Neural progenitor cell (in vitro differentiated cells): ENCODE data around the gene PPP1R13L. TPM values are rescaled to one million over a fixed set of nuclear protein-coding genes. Genes with fewer than 3 reads are reported as not detected.

ENCODE experiments used
- DNase-seq: peaks from one replicate; pipeline ENCODE4 v3.0.0-alpha.2; 2016; ENCODE audit warnings: low spot score
- H2AFZ ChIP-seq: fragments of 200-600 bp; sonication (generic); replicated peaks from 2 replicates; pipeline ENCODE4 v1.6.1; 2016; ENCODE audit warnings: antibody characterized with exemption
- H3F3A ChIP-seq: fragments of 200-600 bp; sonication (generic); 2 replicates; pipeline ENCODE4 v1.6.1; 2016; ENCODE audit warnings: antibody characterized with exemption, low read depth
- H3K27ac ChIP-seq: fragments of 200-600 bp; sonication (generic); 2 replicates; pipeline ENCODE4 v1.5.1; 2016; ENCODE audit warnings: mild to moderate bottlenecking
- H3K27me3 ChIP-seq: fragments of 200-600 bp; sonication (generic); 2 replicates; pipeline ENCODE4 v1.6.1; 2016; ENCODE audit warnings: mild to moderate bottlenecking, moderate library complexity
- H3K36me3 ChIP-seq: fragments of 200-600 bp; sonication (generic); 2 replicates; pipeline ENCODE4 v1.5.1; 2016
- H3K4me1 ChIP-seq: fragments of 200-600 bp; sonication (generic); 2 replicates; pipeline ENCODE4 v1.6.1; 2016; ENCODE audit warnings: mixed run types
- H3K4me2 ChIP-seq: fragments of 200-600 bp; sonication (generic); 2 replicates; pipeline ENCODE4 v1.6.1; 2016
- H3K4me3 ChIP-seq: fragments of 200-600 bp; sonication (generic); 2 replicates; pipeline ENCODE4 v1.5.1; 2016
- H3K79me2 ChIP-seq: fragments of 200-600 bp; sonication (generic); 2 replicates; pipeline ENCODE4 v1.6.1; 2016; ENCODE audit warnings: low read depth
- H3K9ac ChIP-seq: fragments of 200-600 bp; sonication (generic); 2 replicates; pipeline ENCODE4 v1.6.1; 2016
- H3K9me3 ChIP-seq: fragments of 200-600 bp; sonication (generic); 2 replicates; pipeline ENCODE4 v1.5.1; 2016; ENCODE audit warnings: low read depth
- H4K20me1 ChIP-seq: fragments of 200-600 bp; sonication (generic); 2 replicates; pipeline ENCODE4 v1.6.1; 2016; ENCODE audit warnings: low read depth
- H3K27ac Mint-ChIP-seq: 3 replicates; pipeline ENCODE4 v1.8.0; 2021; ENCODE audit warnings: mixed read lengths
- H3K27me3 Mint-ChIP-seq: 2 replicates; pipeline ENCODE4 v1.8.0; 2022; ENCODE audit warnings: low read depth, mild to moderate bottlenecking, inconsistent platforms, moderate library complexity, mixed read lengths; ENCODE audit not compliant: insufficient read depth
- H3K36me3 Mint-ChIP-seq: 3 replicates; pipeline ENCODE4 v1.8.0; 2021; ENCODE audit warnings: mixed read lengths
- H3K4me1 Mint-ChIP-seq: 3 replicates; pipeline ENCODE4 v1.8.0; 2021; ENCODE audit warnings: mixed read lengths
- H3K4me3 Mint-ChIP-seq: 3 replicates; pipeline ENCODE4 v1.8.0; 2021; ENCODE audit warnings: mild to moderate bottlenecking, moderate library complexity, mixed read lengths
- H3K9me3 Mint-ChIP-seq: 3 replicates; pipeline ENCODE4 v1.8.0; 2020; ENCODE audit warnings: mixed read lengths
- CTCF ChIP-seq: fragments of 200-600 bp; sonication (generic); IDR thresholded peaks from 2 replicates; pipeline ENCODE4 v1.5.1; 2017; ENCODE audit warnings: antibody characterized with exemption, mild to moderate bottlenecking
- EZH2 ChIP-seq: fragments of 200-600 bp; sonication (generic); IDR thresholded peaks from 2 replicates; pipeline ENCODE4 v1.6.1; 2017; ENCODE audit warnings: antibody characterized with exemption, mild to moderate bottlenecking, moderate library complexity
- EZH2phosphoT487 ChIP-seq: fragments of 200-600 bp; sonication (generic); IDR thresholded peaks from 2 replicates; pipeline ENCODE4 v1.6.1; 2017; ENCODE audit warnings: antibody characterized with exemption
- total RNA-seq: library from RNA; depleted of rRNA; stranded (reverse); fragments of >200 nt; gene quantifications from 2 replicates; pipeline ENCODE4 v1.2.3, GENCODE V29; 2015; ENCODE audit warnings: low replicate concordance

PPP1R13L gene
- total RNA-seq, 1 donor from 2014 or later = 2.9 TPM

- H3K9ac ChIP-seq = no peak overlapping the region
- peaks cover 62% of the 10 kb centered on the region for H3F3A ChIP-seq
- H3K36me3 ChIP-seq = no peaks in the 10 kb centered on the region
- no peak overlapping the region for H3K4me3 ChIP-seq
- Mint-ChIP-seq H3K4me3 (peak overlapping the region; percentile 90), H3K9me3 (no peaks in the 10 kb centered on the region), H3K36me3 (no peaks in the 10 kb centered on the region), H3K4me1 (peaks cover 42% of the 10 kb centered on the region), H3K27me3 (peaks cover 19% of the 10 kb centered on the region), H3K27ac (peak overlapping the region; percentile 94)
- H3K27ac ChIP-seq = no peak overlapping the region
- TF ChIP-seq EZH2phosphoT487 = no peak
- TF ChIP-seq EZH2 = no peak
- TF ChIP-seq CTCF = no peak
- H2AFZ ChIP-seq = no peak overlapping the region
- H4K20me1 ChIP-seq = no peaks in the 10 kb centered on the region
- peaks cover 11% of the 10 kb centered on the region for H3K4me1 ChIP-seq
- no peak overlapping the region for H3K4me2 ChIP-seq
- H3K27me3 ChIP-seq = peaks cover 9% of the 10 kb centered on the region
- no peaks in the 10 kb centered on the region for H3K79me2 ChIP-seq
- no peak for DNase-seq
- H3K9me3 ChIP-seq = no peaks in the 10 kb centered on the region
Observed at GRCh38 chr19:45442408-45442777, 37.5 kb upstream of the PPP1R13L start.

- Mint-ChIP-seq H3K27ac (peak overlapping the region; percentile 82), H3K36me3 (no peaks in the 10 kb centered on the region), H3K27me3 (peaks cover 22% of the 10 kb centered on the region), H3K4me1 (peaks cover 41% of the 10 kb centered on the region), H3K9me3 (no peaks in the 10 kb centered on the region), H3K4me3 (peak overlapping the region; percentile 83)
- no peaks in the 10 kb centered on the region for H3K36me3 ChIP-seq
- no peak overlapping the region for H3K9ac ChIP-seq
- no peaks in the 10 kb centered on the region for H3K79me2 ChIP-seq
- peaks cover 55% of the 10 kb centered on the region for H3F3A ChIP-seq
- DNase-seq = peak; percentile 49
- H3K27ac ChIP-seq = no peak overlapping the region
- H3K27me3 ChIP-seq = peaks cover 9% of the 10 kb centered on the region
- H2AFZ ChIP-seq = no peak overlapping the region
- no peak for TF ChIP-seq EZH2
- TF ChIP-seq EZH2phosphoT487 = no peak
- no peak for TF ChIP-seq CTCF
- no peaks in the 10 kb centered on the region for H4K20me1 ChIP-seq
- peaks cover 11% of the 10 kb centered on the region for H3K4me1 ChIP-seq
- no peak overlapping the region for H3K4me2 ChIP-seq
- H3K9me3 ChIP-seq = no peaks in the 10 kb centered on the region
- H3K4me3 ChIP-seq = no peak overlapping the region
Observed at GRCh38 chr19:45440873-45441654, 36.2 kb upstream of the PPP1R13L start.

- H3K79me2 ChIP-seq = no peaks in the 10 kb centered on the region
- no peaks in the 10 kb centered on the region for H3K36me3 Mint-ChIP-seq
Observed at GRCh38 chr19:45440259-45440638, 35.4 kb upstream of the PPP1R13L start.

More at GRCh38 chr19:45440259-45440638, 35.4 kb upstream of the PPP1R13L start:
- Histone ChIP-seq H3K9ac (no peak overlapping the region), H3K27me3 (peaks cover 7% of the 10 kb centered on the region), H3K9me3 (no peaks in the 10 kb centered on the region), H3K4me3 (peak overlapping the region; percentile 99), H3K4me1 (peaks cover 11% of the 10 kb centered on the region), H3K27ac (no peak overlapping the region), H2AFZ (peak overlapping the region; percentile 99), H4K20me1 (no peaks in the 10 kb centered on the region), H3F3A (peaks cover 51% of the 10 kb centered on the region), H3K36me3 (no peaks in the 10 kb centered on the region), H3K4me2 (peak overlapping the region; percentile 69)
- no peak for DNase-seq
- Mint-ChIP-seq H3K27ac (peak overlapping the region; percentile 92), H3K4me1 (peaks cover 37% of the 10 kb centered on the region), H3K9me3 (no peaks in the 10 kb centered on the region), H3K27me3 (peaks cover 22% of the 10 kb centered on the region), H3K4me3 (peak overlapping the region; percentile 83)
- TF ChIP-seq CTCF (no peak), EZH2 (no peak), EZH2phosphoT487 (no peak)
